Smooth muscle cell (in vitro differentiated cells): Measurements from ENCODE around the gene ASIC4. TPM values are rescaled to one million over a fixed set of nuclear protein-coding genes. Genes with fewer than 3 reads are reported as not detected.

Experiments
- DNase-seq: peaks from one replicate; lab custom pipeline; 2025; ENCODE audit not compliant: unreplicated experiment; lab: John Stamatoyannopoulos, UW
- H2AFZ ChIP-seq: fragments of 200-600 bp; sonication (generic); 2 replicates; pipeline ENCODE4 v1.6.0; 2016; ENCODE audit warnings: antibody characterized with exemption, low read depth, mild to moderate bottlenecking
- H3F3A ChIP-seq: fragments of 200-600 bp; sonication (generic); 2 replicates; pipeline ENCODE4 v1.6.0; 2017; ENCODE audit warnings: antibody characterized with exemption, low read depth
- H3K27ac ChIP-seq: fragments of 200-600 bp; sonication (generic); 2 replicates; pipeline ENCODE4 v1.5.1; 2016; ENCODE audit warnings: low read depth, mild to moderate bottlenecking
- H3K27me3 ChIP-seq: fragments of 200-600 bp; sonication (generic); 2 replicates; pipeline ENCODE4 v1.6.1; 2016; ENCODE audit warnings: low read depth, mild to moderate bottlenecking
- H3K36me3 ChIP-seq: fragments of 200-600 bp; sonication (generic); 2 replicates; pipeline ENCODE4 v1.5.1; 2016; ENCODE audit warnings: low read depth
- H3K4me1 ChIP-seq: fragments of 200-600 bp; sonication (generic); 2 replicates; pipeline ENCODE4 v1.5.1; 2016; ENCODE audit warnings: low read depth
- H3K4me2 ChIP-seq: fragments of 200-600 bp; sonication (generic); 2 replicates; pipeline ENCODE4 v1.6.0; 2016; ENCODE audit warnings: mild to moderate bottlenecking
- H3K4me3 ChIP-seq: fragments of 200-600 bp; sonication (generic); 2 replicates; pipeline ENCODE4 v1.5.1; 2016; ENCODE audit warnings: mild to moderate bottlenecking
- H3K79me2 ChIP-seq: fragments of 200-600 bp; sonication (generic); 2 replicates; pipeline ENCODE4 v1.6.0; 2016; ENCODE audit warnings: low read depth, mild to moderate bottlenecking
- H3K9ac ChIP-seq: fragments of 200-600 bp; sonication (generic); 2 replicates; pipeline ENCODE4 v1.6.0; 2016; ENCODE audit warnings: low read depth
- H3K9me3 ChIP-seq: fragments of 200-600 bp; sonication (generic); replicated peaks from 2 replicates; pipeline ENCODE4 v1.5.1; 2016; ENCODE audit warnings: low read depth
- H4K20me1 ChIP-seq: fragments of 200-600 bp; sonication (generic); 2 replicates; pipeline ENCODE4 v1.6.0; 2016; ENCODE audit warnings: low read depth
- WGBS: methylation state at CpG from one replicate; pipeline ENCODE4 v1.1.7; 2016; ENCODE audit warnings: low lambda C conversion rate; 5-methylcytosine and 5-hydroxymethylcytosine counted together
- polyA plus RNA-seq: library from polyadenylated mRNA; unstranded; fragments of >200 nt; fragmentation: Nextera tagmentation; extraction: Ambion mirVana; gene quantifications from 2 replicates; pipeline ENCODE4 v1.2.1, GENCODE V29; 2016
- total RNA-seq: library from RNA; depleted of rRNA; stranded (reverse); fragments of >200 nt; gene quantifications from 2 replicates; pipeline ENCODE4 v1.2.3, GENCODE V29; 2014
- TF ChIP-seq, protein P1 (sequence below): fragments of 200-600 bp; sonication (generic); IDR thresholded peaks from 2 replicates; pipeline ENCODE4 v1.5.1; 2017; ENCODE audit warnings: borderline replicate concordance, mild to moderate bottlenecking, antibody characterized with exemption; ENCODE audit not compliant: insufficient read depth, poor library complexity, severe bottlenecking

The ASIC4 gene
- total and polyA plus RNA-seq, 2 experiments from 2014 or later: 0.32 to 0.49 TPM

DNA sequence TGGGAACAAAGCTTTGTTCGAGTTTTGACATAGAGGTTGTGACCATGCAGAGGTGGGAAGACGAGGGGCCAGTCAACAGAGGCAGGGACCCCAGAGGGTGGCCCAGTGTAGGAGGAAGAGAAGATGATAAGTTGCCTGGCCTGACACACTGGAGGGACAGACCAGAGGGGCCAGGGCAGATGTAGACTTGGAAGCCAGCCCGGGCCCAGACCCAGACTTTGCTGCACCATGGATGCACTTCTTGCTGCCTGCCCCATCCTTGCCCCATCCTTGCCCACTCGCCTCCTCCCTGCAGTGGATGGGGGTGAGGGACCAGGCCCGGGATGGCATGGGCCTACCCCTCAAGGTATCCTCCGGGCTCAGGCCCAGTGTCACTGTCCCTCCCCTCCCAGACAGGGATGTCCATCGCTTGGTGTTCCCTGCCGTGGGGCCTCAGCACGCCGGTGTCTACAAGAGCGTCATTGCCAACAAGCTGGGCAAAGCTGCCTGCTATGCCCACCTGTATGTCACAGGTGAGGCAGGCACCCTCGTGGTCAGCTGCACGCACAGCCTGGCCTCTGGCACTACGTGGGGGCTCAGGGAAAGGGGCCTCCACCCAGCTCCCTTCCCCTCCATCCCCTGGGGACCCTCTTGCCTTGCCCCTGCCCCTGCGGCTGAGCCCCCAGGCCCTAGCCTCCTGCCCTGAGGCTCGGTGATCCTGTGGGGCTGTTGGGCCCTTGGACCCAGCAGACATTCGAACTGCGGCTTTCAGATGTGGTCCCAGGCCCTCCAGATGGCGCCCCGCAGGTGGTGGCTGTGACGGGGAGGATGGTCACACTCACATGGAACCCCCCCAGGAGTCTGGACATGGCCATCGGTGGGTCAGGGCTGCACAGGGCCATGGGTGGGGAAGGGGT lies 42.6 kb upstream of the ASIC4 start:
- no peak for DNase-seq
- Histone ChIP-seq H3K27me3 (no peaks in the 10 kb centered on the region), H3K9me3 (no peaks in the 10 kb centered on the region), H3K4me2 (no peak overlapping the region), H3K79me2 (no peaks in the 10 kb centered on the region), H3F3A (no peaks in the 10 kb centered on the region), H2AFZ (no peak overlapping the region), H3K4me3 (no peak overlapping the region), H4K20me1 (no peaks in the 10 kb centered on the region), H3K27ac (no peak overlapping the region), H3K9ac (no peak overlapping the region), H3K36me3 (no peaks in the 10 kb centered on the region), H3K4me1 (no peaks in the 10 kb centered on the region)
- WGBS: 92% methylated on average over 22 of the region's 22 CpGs
- TF ChIP-seq, protein P1, sequence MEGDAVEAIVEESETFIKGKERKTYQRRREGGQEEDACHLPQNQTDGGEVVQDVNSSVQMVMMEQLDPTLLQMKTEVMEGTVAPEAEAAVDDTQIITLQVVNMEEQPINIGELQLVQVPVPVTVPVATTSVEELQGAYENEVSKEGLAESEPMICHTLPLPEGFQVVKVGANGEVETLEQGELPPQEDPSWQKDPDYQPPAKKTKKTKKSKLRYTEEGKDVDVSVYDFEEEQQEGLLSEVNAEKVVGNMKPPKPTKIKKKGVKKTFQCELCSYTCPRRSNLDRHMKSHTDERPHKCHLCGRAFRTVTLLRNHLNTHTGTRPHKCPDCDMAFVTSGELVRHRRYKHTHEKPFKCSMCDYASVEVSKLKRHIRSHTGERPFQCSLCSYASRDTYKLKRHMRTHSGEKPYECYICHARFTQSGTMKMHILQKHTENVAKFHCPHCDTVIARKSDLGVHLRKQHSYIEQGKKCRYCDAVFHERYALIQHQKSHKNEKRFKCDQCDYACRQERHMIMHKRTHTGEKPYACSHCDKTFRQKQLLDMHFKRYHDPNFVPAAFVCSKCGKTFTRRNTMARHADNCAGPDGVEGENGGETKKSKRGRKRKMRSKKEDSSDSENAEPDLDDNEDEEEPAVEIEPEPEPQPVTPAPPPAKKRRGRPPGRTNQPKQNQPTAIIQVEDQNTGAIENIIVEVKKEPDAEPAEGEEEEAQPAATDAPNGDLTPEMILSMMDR: no peak

DNA sequence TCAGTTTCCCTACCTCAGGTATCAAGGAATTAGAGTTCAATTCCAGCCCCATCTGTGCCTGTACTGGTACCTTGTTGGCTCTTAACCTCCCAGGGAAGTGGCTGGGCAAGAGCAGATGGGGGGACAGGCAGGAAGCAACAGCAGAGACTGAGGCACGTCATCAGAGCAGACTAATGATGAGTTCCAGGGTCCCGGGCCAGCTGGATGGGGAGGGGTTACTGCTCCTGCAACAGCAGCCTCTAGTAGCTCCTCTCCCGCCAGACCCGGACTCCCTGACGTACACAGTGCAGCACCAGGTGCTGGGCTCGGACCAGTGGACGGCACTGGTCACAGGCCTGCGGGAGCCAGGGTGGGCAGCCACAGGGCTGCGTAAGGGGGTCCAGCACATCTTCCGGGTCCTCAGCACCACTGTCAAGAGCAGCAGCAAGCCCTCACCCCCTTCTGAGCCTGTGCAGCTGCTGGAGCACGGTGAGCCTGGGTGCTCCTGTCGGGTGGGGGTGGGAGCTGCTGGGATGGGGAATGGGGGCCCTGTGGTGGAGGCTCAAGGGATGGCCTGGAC lies 41.6 kb upstream of the ASIC4 start:
- no peak overlapping the region for H3K4me2 ChIP-seq
- TF ChIP-seq, protein P1: no peak

DNA sequence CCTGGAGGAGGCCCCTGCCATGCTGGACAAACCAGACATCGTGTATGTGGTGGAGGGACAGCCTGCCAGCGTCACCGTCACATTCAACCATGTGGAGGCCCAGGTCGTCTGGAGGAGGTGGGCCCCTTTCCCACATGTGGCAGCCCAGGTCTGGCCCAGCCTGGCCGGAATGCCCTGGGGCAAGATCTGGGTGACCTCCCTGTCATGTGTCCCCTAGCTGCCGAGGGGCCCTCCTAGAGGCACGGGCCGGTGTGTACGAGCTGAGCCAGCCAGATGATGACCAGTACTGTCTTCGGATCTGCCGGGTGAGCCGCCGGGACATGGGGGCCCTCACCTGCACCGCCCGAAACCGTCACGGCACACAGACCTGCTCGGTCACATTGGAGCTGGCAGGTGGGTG lies 40.8 kb upstream of the ASIC4 start:
- no peak for DNase-seq
- no peaks in the 10 kb centered on the region for H3K4me1 ChIP-seq
- H3K9ac ChIP-seq: no peak overlapping the region
- no peaks in the 10 kb centered on the region for H4K20me1 ChIP-seq
- H3K36me3 ChIP-seq: no peaks in the 10 kb centered on the region
- no peak overlapping the region for H3K4me2 ChIP-seq
- H3K27ac ChIP-seq: no peak overlapping the region
- no peak overlapping the region for H3K4me3 ChIP-seq
- TF ChIP-seq, protein P1: no peak
- H3F3A ChIP-seq: no peaks in the 10 kb centered on the region
- 95% methylated on average over 18 of the region's 18 CpGs for WGBS
- H2AFZ ChIP-seq: no peak overlapping the region
- H3K27me3 ChIP-seq: no peaks in the 10 kb centered on the region
- H3K79me2 ChIP-seq: no peaks in the 10 kb centered on the region
- no peaks in the 10 kb centered on the region for H3K9me3 ChIP-seq

More for the DNA sequence above, 41.6 kb upstream of the ASIC4 start:
- Histone ChIP-seq H3K4me3 (no peak overlapping the region), H3K4me1 (no peaks in the 10 kb centered on the region), H3K9me3 (no peaks in the 10 kb centered on the region), H2AFZ (no peak overlapping the region), H3K9ac (no peak overlapping the region), H3K79me2 (no peaks in the 10 kb centered on the region), H3F3A (no peaks in the 10 kb centered on the region), H3K27ac (no peak overlapping the region), H3K27me3 (no peaks in the 10 kb centered on the region), H4K20me1 (no peaks in the 10 kb centered on the region), H3K36me3 (no peaks in the 10 kb centered on the region)
- WGBS: 81% methylated on average over 12 of the region's 12 CpGs
- DNase-seq: no peak
